ENCODE results near the gene VEPH1.

The VEPH1 gene

GRCh38 chr3:157313186-157313585 lies 190.0 kb downstream of the VEPH1 start:
- no peak overlapping the region for H3K27ac ChIP-seq (replicated peaks)
- no peak for DNase-seq (ENCODE audit: low read depth in 1 of 2, low spot score in 1 of 2)
- TF ChIP-seq GABPA (IDR thresholded peaks at IDR 0.05; ENCODE audit: low read depth) (no peak), POLR2AphosphoS5 (IDR thresholded peaks at IDR 0.05; ENCODE audit: low read depth) (no peak), SPI1 (IDR thresholded peaks at IDR 0.05; ENCODE audit: borderline replicate concordance, low read depth) (no peak)
- TF ChIP-seq, protein P1, sequence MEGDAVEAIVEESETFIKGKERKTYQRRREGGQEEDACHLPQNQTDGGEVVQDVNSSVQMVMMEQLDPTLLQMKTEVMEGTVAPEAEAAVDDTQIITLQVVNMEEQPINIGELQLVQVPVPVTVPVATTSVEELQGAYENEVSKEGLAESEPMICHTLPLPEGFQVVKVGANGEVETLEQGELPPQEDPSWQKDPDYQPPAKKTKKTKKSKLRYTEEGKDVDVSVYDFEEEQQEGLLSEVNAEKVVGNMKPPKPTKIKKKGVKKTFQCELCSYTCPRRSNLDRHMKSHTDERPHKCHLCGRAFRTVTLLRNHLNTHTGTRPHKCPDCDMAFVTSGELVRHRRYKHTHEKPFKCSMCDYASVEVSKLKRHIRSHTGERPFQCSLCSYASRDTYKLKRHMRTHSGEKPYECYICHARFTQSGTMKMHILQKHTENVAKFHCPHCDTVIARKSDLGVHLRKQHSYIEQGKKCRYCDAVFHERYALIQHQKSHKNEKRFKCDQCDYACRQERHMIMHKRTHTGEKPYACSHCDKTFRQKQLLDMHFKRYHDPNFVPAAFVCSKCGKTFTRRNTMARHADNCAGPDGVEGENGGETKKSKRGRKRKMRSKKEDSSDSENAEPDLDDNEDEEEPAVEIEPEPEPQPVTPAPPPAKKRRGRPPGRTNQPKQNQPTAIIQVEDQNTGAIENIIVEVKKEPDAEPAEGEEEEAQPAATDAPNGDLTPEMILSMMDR (IDR thresholded peaks at IDR 0.05; ENCODE audit: insufficient read depth, low read length), result no peak
- TF ChIP-seq, protein P2, sequence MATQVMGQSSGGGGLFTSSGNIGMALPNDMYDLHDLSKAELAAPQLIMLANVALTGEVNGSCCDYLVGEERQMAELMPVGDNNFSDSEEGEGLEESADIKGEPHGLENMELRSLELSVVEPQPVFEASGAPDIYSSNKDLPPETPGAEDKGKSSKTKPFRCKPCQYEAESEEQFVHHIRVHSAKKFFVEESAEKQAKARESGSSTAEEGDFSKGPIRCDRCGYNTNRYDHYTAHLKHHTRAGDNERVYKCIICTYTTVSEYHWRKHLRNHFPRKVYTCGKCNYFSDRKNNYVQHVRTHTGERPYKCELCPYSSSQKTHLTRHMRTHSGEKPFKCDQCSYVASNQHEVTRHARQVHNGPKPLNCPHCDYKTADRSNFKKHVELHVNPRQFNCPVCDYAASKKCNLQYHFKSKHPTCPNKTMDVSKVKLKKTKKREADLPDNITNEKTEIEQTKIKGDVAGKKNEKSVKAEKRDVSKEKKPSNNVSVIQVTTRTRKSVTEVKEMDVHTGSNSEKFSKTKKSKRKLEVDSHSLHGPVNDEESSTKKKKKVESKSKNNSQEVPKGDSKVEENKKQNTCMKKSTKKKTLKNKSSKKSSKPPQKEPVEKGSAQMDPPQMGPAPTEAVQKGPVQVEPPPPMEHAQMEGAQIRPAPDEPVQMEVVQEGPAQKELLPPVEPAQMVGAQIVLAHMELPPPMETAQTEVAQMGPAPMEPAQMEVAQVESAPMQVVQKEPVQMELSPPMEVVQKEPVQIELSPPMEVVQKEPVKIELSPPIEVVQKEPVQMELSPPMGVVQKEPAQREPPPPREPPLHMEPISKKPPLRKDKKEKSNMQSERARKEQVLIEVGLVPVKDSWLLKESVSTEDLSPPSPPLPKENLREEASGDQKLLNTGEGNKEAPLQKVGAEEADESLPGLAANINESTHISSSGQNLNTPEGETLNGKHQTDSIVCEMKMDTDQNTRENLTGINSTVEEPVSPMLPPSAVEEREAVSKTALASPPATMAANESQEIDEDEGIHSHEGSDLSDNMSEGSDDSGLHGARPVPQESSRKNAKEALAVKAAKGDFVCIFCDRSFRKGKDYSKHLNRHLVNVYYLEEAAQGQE (IDR thresholded peaks at IDR 0.05; ENCODE audit: insufficient replicate concordance, low read depth), result no peak
- H3K27me3 ChIP-seq (ENCODE audit: insufficient read depth, poor library complexity, severe bottlenecking), result no peaks in the 10 kb centered on the region
- H3K4me3 ChIP-seq (replicated peaks; ENCODE audit: insufficient read depth, low read length), result no peak overlapping the region

DNA sequence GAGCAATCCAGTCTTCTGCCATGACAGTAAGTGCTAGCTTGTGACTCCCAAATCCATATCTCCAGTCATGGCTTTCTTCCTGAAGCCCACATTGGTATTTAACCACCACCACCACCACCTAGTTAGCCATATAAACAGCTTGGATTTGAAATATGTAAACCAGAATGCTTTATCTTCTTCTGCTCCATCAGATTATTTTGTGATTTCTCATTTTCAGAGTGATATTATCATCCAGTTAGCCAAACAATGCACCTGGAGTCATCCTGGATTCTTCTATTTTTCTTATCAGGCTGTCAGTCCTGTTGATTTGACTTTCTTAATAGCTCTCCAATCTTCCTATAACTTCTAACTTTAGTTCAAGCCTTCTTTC lies 190.9 kb downstream of the VEPH1 start:
- no peak for DNase-seq (ENCODE audit: low read depth in 1 of 2, low spot score in 1 of 2)
- H3K27ac ChIP-seq (replicated peaks), result no peak overlapping the region
- no peaks in the 10 kb centered on the region for H3K27me3 ChIP-seq (ENCODE audit: insufficient read depth, poor library complexity, severe bottlenecking)
- TF ChIP-seq, protein P1 (IDR thresholded peaks at IDR 0.05; ENCODE audit: insufficient read depth, low read length), result no peak
- TF ChIP-seq, protein P2 (IDR thresholded peaks at IDR 0.05; ENCODE audit: insufficient replicate concordance, low read depth), result no peak
- TF ChIP-seq POLR2AphosphoS5 (IDR thresholded peaks at IDR 0.05; ENCODE audit: low read depth) (no peak), SPI1 (IDR thresholded peaks at IDR 0.05; ENCODE audit: borderline replicate concordance, low read depth) (no peak), GABPA (IDR thresholded peaks at IDR 0.05; ENCODE audit: low read depth) (no peak)
- H3K4me3 ChIP-seq (replicated peaks; ENCODE audit: insufficient read depth, low read length), result no peak overlapping the region

DNA sequence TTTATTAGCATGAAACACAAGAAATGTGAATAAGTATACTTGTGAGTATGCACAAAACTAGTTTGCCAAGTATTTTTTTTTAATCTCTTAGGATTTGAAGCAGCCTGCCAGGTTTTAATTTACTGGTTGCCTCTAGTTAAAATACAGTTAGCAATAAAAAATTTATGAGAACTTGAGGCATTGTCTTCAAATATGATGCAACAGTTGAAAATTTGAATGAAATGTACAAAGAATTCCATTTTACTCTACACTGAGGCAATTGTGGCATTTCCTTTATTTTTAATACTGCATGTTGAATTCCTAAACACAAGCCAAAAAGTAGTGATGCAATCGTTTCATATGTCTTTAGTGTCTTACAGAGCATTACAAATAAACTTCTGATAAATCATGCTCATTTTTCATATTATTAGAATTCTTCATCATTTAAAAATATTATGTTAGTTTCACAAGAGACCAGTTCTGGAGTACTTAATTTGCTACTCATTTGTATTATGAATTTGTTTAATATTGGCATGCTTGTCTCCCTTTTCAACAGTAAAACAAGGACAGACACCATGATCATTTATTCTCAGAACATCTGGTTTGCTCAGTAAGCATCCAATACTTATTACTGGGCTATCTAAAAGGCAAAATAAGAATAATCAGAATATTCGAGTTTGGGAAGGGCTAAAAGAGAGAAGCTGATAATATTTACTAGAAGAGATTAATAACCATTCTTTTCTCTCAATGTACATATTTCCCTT lies 191.4 kb downstream of the VEPH1 start:
- H3K27ac ChIP-seq (replicated peaks), result no peak overlapping the region
- TF ChIP-seq GABPA (IDR thresholded peaks at IDR 0.05; ENCODE audit: low read depth), result no peak
- no peak for TF ChIP-seq POLR2AphosphoS5 (IDR thresholded peaks at IDR 0.05; ENCODE audit: low read depth)
- no peak for TF ChIP-seq SPI1 (IDR thresholded peaks at IDR 0.05; ENCODE audit: borderline replicate concordance, low read depth)
- TF ChIP-seq, protein P1 (IDR thresholded peaks at IDR 0.05; ENCODE audit: insufficient read depth, low read length), result no peak
- TF ChIP-seq, protein P2 (IDR thresholded peaks at IDR 0.05; ENCODE audit: insufficient replicate concordance, low read depth), result no peak

More for the DNA sequence above, 191.4 kb downstream of the VEPH1 start:
- Histone ChIP-seq H3K27me3 (ENCODE audit: insufficient read depth, poor library complexity, severe bottlenecking) (no peaks in the 10 kb centered on the region), H3K4me3 (replicated peaks; ENCODE audit: insufficient read depth, low read length) (no peak overlapping the region)
- DNase-seq (ENCODE audit: low read depth in 1 of 2, low spot score in 1 of 2), result no peak
